Measurements from ENCODE around the gene KDM1B.
"Not testable (repeated sequence)": the region's sequence is repeated elsewhere in the genome, so short reads cannot be mapped to it uniquely, and the experiment has no call there.

KDM1B gene

DNA sequence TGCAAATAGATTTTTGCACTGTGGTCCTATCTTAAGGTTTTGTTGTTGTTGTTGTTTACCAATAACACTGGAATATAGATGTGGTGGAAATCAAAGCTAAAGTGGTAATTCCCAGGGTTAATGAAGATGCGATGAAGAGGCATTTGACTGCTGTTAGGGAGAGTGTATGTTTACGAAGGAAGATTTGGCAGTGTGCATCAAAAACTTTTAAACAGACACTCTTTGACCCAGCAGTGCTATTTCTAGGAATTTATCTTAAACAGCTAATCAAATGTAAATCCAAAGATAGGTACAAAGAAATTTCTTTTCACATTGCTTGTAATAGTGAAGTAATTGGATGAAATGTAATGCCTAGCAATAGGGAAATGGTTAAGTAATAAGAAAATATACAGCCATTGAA lies 34.0 kb downstream of the KDM1B start:
- DNase-seq = no peak

DNA sequence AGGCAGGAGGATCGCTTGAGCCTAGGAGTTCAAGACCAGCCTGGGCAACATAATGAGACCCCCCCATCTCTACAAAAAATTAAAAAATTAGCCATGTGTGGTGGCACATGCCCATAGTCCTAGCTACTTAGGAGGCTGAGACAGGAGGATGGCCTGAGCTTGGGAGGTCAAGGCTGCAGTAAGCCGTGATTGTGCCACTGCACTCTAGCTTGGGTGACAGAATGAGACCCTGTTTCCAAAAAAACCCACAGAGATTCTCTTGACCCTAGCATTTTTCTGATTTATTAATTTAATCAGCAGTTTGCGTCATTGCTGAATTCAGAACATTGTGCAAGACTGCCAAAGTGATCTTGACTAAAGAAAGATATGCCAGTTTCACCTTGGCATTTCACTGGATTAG lies 36.8 kb downstream of the KDM1B start:
- no peak for DNase-seq

DNA sequence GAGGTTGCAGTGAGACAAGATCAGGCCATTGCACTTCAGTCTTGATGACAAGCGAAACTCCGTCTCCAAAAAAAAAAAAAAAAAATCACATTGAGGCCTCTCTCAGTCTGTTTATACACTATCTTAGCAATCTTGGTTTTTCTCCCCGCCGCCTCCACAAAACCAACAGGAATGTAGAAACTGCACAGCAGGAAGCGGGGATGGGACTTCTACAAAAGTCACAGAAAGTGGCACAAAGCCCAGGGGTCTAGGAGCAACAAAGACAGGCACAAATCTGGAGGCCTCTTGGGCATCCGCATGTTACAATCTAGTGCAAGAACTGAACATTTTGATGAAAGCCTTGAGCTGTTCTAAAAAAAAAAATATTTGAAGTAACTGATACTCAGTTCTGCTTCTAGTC lies 48.6 kb downstream of the KDM1B start:
- no peak for DNase-seq

DNA sequence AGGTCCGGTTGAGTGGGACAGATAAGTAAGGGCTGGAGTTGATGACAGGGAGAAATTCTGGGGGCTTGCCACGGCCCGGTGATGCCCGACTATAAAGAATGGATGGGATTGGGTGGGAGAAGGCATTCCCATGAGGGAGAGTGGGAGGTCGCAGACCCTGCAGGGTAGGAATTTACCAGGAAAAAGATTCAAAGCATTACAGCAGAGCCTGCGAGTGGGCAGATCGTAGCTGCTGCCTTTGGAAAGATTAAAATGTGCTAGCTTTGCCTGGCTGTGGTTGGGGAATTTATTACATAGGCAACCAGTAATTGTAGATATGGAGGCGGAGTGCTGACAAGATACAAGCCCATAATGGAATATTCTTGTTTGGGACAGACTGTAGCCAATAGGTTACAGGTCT lies 49.5 kb downstream of the KDM1B start:
- no peak for DNase-seq

DNA sequence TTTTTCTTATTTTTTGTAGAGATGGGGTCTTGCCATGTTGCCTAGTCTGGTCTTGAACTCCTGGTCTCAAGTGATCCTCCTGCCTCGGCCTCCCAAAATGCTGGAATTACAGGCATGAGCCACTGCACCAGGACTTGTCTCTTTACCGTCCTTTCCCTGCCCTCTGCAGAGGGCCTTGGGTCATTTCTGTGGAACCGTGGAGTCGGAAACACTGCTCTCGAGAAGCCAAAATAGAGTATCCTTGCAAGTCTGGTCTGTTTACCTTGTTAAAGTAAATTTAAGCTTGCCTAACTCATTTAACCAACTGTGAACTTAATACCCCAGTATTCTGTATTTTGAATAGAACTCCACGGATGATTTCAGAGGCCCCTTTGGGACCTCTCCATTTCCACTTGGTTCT lies 51.4 kb downstream of the KDM1B start:
- DNase-seq = no peak

DNA sequence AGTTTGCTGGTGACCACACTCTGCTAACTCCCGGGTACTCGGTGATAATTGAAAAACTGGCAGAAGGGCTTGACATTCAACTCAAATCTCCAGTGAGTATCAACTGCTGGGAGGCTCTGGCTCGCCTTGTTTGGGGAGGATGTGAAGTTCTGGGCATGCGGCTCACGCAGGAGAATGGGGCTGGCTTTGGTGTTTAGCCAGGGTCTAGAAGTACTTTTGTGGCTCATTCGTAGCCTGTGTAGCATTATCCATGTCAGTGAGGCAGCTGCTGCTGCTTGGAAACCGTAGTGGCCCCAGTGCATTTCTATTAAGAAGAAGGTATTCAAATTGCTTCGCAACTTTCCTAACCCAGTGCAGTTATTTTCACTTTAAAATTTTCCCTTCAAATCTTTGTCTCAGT lies 52.2 kb downstream of the KDM1B start:
- no peak for DNase-seq

DNA sequence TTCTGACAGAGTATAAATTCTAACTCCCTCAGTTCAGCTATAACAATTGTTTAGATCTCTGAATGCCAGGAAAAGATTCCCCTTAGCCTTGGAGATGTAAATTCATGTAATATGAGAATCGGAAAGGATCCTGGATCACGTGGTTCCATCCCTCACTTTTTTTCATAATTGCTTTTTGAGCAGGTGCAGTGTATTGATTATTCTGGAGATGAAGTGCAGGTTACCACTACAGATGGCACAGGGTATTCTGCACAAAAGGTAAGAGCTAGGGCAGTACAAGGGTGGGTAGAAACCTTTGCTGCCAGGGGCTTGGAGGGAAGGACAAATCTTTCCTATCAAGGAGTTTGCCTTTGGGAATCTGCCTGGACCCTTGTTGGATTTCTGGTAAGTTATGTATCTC lies 52.7 kb downstream of the KDM1B start:
- DNase-seq = no peak

DNA sequence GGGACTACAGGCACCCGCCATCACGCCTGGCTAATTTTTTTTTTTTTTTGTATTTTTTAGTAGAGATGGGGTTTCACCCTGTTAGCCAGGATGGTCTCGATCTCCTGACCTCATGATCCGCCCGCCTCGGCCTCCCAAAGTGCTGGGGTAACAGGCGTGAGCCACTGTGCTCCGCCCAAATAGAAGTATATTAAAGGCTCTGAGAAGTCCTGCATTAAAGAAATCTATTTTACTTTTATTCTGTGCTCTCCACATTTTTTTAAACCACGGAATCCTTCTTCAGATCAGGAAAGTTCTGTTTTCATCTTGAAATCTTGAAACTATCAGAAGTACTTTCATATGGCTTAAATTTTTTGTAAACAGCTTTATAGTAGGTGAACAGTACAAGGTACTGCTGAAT lies 53.6 kb downstream of the KDM1B start:
- not testable (repeated sequence) for DNase-seq

DNA sequence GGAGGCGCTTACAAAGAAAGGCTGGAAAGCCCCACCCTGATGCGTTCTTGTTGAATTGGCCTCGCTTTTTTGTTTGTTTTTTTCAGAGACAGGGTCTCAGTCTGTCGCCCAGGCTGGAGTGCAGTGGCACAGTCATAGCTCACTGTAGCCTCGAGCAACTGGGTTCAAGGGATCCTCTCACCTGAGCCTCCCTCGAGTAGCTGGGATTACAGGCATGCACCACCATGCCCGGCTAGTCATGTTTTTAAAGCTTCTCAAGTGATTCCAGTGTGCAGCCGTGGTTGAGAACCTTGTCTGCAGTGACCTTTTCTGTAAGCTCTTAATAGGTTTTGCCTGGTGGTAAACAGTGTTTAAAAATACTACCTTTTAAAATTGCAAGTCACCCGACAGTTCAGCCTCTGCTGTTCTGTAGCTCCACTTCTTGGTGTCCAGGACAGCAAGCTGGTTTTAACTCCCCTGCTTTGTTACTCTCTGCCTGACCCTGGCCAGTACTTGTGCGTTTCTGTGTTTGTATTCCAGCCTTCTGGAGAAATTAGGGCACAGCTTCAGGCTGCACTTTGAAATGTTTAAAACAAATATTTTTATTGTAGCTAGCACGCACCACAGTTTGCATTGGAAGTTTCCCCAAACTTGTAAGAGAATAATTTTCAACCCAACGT lies 54.4 kb downstream of the KDM1B start:
- no peak for DNase-seq

DNA sequence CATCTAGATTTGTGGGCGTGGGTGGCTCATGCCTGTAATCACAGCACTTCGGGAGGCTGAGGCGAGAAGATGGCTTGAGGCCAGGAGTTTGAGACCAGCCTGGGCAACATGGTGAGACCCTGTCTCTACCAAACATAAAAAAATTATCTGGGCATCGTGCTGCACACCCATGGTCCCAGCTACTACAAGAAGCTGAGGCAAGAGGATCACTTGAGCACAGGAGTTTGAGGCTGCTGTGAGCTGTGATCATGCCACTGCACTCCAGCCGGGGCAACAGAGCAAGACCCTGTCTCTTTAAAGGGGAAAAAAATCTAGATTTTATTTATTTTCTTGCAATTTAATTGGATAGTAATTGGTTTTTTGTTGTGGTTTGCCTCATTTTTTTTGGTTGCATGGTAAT lies 55.5 kb downstream of the KDM1B start:
- no peak for DNase-seq

DNA sequence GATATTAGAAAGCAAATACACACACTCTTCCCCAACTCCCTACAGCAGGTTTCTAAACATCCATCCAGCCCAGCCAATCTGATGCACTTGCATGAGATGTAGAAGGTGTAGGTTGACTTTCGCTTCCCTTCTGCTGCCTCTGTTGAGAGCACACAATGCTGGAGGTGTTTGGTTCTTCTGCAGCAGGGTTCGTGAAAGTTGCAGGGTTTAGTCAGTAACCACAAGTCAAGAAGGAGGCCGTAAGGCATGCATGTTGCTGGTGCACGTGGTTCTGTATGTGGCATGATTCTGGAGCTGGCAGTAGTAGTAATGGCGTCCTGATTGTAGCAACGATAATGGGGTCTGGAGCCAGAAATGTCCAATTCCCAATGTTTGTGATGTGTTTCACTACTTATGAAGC lies 56.1 kb downstream of the KDM1B start:
- DNase-seq = no peak

DNA sequence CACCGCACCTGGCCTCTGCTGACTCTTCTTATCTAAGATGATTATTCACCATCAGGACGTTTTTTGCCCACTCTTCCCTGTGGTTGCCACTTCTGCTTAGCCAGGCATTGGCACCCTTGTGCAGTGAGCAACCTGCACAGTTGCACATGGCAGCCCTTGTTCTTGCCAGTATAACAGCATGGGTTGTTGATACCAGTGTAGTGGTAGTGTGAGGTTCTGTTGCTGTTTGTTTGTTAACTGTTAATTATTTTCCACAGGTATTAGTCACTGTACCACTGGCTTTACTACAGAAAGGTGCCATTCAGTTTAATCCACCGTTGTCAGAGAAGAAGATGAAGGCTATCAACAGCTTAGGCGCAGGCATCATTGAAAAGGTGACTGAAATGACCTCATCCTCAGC lies 57.0 kb downstream of the KDM1B start:
- no peak for DNase-seq

DNA sequence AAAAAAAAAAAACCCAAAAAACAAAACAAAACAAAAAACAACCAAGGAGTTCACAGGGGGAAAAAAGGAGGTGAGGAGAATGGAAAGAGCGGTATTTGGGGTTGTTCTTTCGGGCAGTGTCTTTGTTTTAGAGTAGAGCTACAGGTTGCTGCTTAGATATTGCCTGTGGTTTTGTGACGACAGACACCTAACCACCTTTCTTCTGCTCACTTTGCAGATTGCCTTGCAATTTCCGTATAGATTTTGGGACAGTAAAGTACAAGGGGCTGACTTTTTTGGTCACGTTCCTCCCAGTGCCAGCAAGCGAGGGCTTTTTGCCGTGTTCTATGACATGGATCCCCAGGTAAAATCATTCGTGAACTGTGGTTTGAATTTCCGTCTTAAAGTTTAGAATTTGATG lies 58.2 kb downstream of the KDM1B start:
- DNase-seq = no peak

DNA sequence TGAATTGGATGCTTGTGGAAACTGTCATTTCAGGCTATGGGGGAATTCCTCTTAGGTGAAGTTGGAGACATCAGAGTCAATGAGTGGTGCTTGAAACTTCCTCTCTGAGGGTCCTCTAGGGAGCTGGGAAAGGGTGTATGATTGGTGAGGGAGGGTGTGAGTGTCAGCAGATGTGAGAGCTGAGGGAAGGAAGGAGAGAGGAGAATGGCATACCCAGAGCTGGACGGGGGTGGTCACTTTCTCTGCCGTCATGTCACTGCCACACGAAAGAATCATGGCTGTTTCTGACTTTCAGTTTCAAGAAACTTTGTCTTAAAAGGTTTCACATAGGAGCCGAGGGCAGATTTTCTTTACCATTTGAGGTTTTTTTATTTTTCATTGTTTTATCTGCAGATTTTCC lies 58.8 kb downstream of the KDM1B start:
- DNase-seq = no peak

DNA sequence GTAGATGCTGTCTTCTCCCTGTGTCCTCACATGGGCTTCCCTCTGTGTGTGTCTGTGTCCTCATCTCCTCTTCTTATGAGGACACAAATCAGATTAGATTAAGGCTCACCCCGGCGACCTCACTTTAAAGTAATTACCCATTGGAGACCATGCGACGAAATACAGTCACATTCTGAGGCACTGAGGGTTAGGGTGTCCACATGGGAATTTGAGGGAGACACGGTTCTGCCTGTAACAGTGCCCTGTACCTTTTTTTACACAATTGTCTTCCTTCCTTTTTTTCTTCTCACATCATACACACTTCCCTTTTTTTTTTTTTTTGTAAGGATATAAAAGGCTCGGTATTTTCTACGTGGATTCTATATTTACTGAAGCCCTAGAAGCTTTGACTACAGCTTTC lies 60.2 kb downstream of the KDM1B start:
- DNase-seq = no peak

DNA sequence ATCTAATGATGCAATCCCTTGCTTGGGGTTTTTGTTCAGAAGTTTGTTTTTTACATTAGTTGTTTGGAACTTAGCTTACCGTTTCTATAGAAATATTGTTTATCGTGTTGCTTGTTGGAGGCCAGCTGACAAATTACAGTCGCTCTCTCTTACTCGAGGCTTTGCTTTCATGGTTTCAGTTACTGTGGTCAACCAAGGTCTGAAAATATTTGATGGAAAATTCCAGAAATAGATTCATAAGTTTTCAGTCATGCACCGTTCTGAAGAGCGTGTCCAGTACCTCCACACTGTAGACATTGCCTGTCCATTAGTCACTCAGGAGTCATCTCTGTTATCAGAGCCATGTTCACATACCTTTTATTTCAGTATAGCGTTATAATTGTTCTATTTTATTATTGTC lies 61.2 kb downstream of the KDM1B start:
- DNase-seq = no peak

DNA sequence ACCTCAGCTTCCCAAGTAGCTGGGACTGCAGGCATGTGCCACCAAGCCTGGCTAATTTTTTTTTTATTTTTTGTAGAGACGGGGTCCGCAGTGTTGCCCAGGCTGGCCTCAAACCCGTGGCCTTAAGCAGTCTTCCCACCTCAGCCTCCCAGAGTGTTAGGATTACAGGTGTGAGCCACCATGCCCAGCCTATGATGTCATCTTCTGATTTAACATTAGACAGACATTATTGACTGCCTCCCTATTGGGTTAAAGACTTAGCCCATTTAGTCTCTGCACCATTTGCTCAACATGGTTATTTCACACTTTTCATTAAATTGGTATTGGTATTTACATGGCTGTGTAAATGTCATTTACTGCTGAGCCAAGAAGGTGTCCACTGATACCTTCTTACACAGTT lies 63.0 kb downstream of the KDM1B start:
- DNase-seq = no peak

DNA sequence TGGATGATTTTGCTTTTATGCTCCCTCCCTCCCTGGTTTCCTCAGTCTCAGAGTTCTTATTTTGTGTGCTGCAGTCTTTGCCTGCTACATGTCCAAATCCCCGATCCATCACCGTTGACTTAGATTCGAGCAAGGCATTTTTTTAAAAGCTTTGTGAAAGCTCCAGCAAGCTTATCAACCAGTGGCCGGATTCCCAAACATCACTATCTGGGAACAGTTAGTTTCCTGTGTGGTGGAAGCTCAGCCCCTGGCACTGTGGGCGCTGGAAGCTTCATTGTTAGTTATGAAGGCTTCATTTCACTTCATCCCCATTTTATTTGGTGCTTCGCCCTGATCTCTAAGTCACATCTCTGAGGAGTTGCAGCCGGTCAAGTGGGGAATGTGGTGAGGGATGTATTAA lies 64.4 kb downstream of the KDM1B start:
- no peak for DNase-seq

DNA sequence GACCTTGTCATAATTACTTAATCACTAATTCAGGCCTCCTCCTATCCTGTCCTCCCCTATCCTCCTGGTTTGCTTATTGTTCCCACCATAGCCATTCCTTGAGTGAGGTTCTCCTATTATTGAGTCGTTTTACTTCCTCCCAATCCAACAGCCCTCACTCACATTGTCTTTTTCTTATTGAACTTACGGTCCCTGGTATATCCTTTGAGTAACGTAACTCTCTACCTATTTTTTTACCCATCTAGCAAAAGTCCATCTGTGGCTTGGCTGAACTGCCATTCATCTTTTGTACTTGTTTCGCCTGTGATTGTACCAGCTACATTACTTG lies 66.0 kb downstream of the KDM1B start:
- DNase-seq = no peak

DNA sequence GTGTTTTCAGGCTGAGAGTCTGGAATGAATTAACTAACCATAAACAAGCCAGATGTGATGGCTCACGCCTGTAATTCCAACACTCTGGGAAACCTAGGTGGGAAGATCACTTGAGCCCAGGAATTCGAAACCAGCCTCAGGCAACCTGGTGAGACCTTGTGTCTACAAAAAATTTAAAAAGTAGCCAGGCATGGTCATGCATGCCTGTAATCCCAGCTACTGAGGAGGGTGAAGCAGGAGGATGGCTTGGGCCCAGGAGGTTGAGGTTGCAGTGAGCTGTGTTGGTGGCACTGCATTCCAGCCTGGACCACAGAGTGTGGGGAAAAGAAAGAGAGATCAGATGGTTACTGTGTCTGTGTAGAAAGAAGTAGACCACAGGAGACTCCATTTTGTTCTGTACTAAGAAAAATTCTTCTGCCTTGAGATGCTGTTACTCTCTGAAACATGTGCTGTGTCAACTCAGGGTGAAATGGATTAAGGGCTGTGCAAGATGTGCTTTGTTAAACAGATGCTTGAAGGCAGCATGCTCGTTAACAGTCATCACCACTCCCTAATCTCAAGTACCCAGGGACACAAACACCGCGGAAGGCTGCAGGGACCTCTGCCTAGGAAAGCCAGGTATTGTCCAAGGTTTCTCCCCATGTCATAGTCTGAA lies 71.4 kb downstream of the KDM1B start:
- DNase-seq = not testable (repeated sequence)

DNA sequence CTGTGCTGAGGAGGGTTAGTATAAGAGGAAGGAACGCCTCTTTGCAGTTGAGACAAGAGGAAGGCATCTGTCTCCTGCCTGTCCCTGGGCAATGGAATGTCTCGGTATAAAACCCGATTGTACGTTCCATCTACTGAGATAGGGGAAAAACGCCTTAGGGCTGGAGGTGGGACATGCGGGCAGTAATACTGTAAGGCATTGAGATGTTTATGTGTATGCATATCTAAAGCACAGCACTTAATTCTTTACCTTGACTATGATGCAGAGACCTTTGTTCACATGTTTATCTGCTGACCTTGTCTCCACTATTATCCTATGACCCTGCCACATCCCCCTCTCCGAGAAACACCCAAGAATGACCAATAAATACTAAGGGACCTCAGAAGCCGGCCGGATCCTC lies 71.9 kb downstream of the KDM1B start:
- DNase-seq = not testable (repeated sequence)

DNA sequence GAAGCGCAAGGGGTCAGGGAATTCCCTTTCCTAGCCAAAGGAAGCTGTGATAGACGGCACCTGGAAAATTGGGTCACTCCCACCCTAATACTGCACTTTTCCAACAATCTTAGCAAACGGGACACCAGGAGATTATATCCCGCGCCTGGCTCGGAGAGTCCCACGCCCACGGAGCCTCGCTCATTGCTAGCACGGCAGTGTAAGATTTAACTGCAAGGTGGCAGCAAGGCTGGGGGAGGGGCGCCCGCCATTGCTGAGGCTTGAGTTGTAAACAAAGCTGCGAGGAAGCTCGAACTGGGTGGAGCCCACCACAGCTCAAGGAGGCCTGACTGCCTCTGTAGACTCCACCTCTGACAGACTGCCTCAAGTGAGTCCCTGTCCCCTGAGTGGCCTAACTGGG lies 73.4 kb downstream of the KDM1B start:
- DNase-seq = not testable (repeated sequence)

DNA sequence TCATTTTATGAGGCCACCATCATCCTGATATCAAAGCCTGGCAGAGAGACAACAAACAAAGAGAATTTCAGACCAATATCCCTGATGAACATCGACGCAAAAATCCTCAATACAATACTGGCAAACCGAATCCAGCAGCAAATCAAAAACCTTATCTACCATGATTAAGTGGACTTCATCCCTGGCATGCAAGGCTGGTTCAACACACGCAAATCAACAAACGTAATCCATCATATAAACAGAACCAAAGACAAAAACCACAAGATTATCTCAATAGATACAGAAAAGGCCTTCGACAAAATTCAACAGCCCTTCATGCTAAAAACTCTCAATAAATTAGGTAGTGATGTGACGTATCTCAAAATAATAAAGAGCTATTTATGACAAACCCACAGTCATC lies 76.6 kb downstream of the KDM1B start:
- not testable (repeated sequence) for DNase-seq

DNA sequence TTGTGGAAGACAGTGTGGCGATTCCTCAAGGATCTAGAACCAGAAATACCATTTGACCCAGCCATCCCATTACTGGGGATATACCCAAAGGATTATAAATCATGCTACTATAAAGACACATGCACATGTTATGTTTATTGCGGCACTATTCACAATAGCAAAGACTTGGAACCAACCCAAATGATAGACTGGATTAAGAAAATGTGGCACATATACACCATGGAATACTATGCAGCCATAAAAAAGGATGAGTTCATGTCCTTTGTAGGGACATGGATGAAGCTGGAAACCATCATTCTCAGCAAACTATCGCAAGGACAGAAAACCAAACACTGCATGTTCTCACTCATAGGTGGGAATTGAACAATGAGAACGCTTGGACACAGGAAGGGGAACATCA lies 78.5 kb downstream of the KDM1B start:
- not testable (repeated sequence) for DNase-seq

DNA sequence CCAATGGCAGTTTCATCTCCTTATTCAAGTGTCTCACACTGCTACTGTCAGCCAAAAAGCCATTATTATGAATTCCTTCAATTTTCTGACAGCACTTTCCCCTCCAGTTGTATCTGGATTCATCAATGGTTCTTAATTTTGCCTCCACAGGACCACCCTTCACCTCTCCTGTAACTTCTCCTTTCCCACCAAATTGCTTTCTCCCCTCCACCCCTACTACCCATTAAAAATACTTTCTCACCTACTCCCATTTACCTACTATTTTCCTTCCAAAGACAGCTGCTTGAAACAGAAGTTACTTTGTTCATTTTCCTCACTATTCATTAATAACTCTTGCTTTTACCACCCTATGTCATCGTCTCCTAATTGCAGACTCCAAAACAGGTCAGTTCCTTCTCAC lies 79.3 kb downstream of the KDM1B start:
- no peak for DNase-seq
